Caco-2 (cell line): ENCODE results near the gene PFKP. TPM values are rescaled to one million over a fixed set of nuclear protein-coding genes. Genes with fewer than 3 reads are reported as not detected.

Source experiments
- BruUV-seq: library from RNA; stranded (reverse); fragments of 400-500 nt; replicated peaks from 2 replicates; lab custom pipeline; 2021; lab: Mats Ljungman, UMichigan
- CTCF ChIA-PET: fragments of 300-600 bp; sonication (Branson Sonifier 250); formaldehyde crosslinking; loops from one replicate; lab custom pipeline; 2022; ENCODE audit warnings: antibody characterized with exemption; lab: Charles Lee
- POLR2A ChIA-PET: fragments of 300-600 bp; sonication (Branson Sonifier 250); formaldehyde crosslinking; loops from one replicate; lab custom pipeline; 2022; ENCODE audit warnings: antibody characterized with exemption; lab: Charles Lee
- DNase-seq, 2 experiments: peaks; one replicate each; pipeline versions ENCODE4 v3.0.0 to v3.0.0-alpha.2; 2020 to 2022
- H3K27me3 ChIP-seq: replicated peaks from 2 replicates; pipeline ENCODE4 v1.6.0; 2011; ENCODE audit warnings: low read length; ENCODE audit not compliant: control insufficient read depth, insufficient read depth
- H3K36me3 ChIP-seq: 2 replicates; pipeline ENCODE4 v1.5.1; 2011; ENCODE audit warnings: low read length; ENCODE audit not compliant: control insufficient read depth, insufficient read depth
- H3K4me1 ChIP-seq: fragments of 250-450 bp; sonication (Bioruptor Pico); 2 replicates; pipeline ENCODE4 v1.5.1; 2020; ENCODE audit warnings: mild to moderate bottlenecking
- H3K4me3 ChIP-seq: 2 replicates; pipeline ENCODE4 v1.5.1; 2011; ENCODE audit warnings: low read depth, mild to moderate bottlenecking, control low read depth, low read length
- H3K9me3 ChIP-seq: fragments of 250-450 bp; sonication (Bioruptor Pico); 2 replicates; pipeline ENCODE4 v1.5.1; 2020; ENCODE audit warnings: mild to moderate bottlenecking, moderate library complexity
- H3K27ac Mint-ChIP-seq: one replicate; pipeline ENCODE4 v1.8.0; 2022; ENCODE audit warnings: mixed read lengths; ENCODE audit not compliant: unreplicated experiment
- H3K27me3 Mint-ChIP-seq: one replicate; pipeline ENCODE4 v1.8.0; 2022; ENCODE audit warnings: mixed read lengths; ENCODE audit not compliant: insufficient read depth, unreplicated experiment
- H3K36me3 Mint-ChIP-seq: one replicate; pipeline ENCODE4 v1.8.0; 2022; ENCODE audit warnings: mild to moderate bottlenecking, mixed read lengths; ENCODE audit not compliant: insufficient read depth, unreplicated experiment
- H3K4me1 Mint-ChIP-seq: one replicate; pipeline ENCODE4 v1.8.0; 2022; ENCODE audit warnings: low read depth, mixed read lengths; ENCODE audit not compliant: unreplicated experiment
- H3K4me3 Mint-ChIP-seq: one replicate; pipeline ENCODE4 v1.8.0; 2022; ENCODE audit warnings: mild to moderate bottlenecking, moderate library complexity, mixed read lengths; ENCODE audit not compliant: unreplicated experiment
- H3K9me3 Mint-ChIP-seq: one replicate; pipeline ENCODE4 v1.8.0; 2022; ENCODE audit warnings: mixed read lengths; ENCODE audit not compliant: unreplicated experiment
- intact Hi-C: fragments of 100-400 bp; cut with micrococcal nuclease; formaldehyde crosslinking; loops from one replicate; pipeline ENCODE4 v1.10.0; 2022; ENCODE audit not compliant: unreplicated experiment
- total RNA-seq: library from RNA; stranded (reverse); gene quantifications from 2 replicates; pipeline ENCODE4 v1.2.3, GENCODE V29; 2022
- TF ChIP-seq, protein P1 (sequence below), 2 experiments: fragments of 200-600 bp in 1 of 2; IDR thresholded peaks; 1 replicate in 1 of 2; 2 replicates in 1 of 2; pipeline versions ENCODE4 v1.5.1 to v1.8.0; 2011 to 2022; ENCODE audit warnings: antibody characterized with exemption in 1 of 2, control low read depth in 1 of 2, inconsistent platforms in 1 of 2, low read depth in 1 of 2, low read length in 1 of 2, mild to moderate bottlenecking in 1 of 2, moderate library complexity in 1 of 2; ENCODE audit not compliant: insufficient read depth in 1 of 2, severe bottlenecking in 1 of 2, unreplicated experiment in 1 of 2

Gene PFKP
- total RNA-seq, 1 experiment from 2014 or later, result 218 TPM

DNA sequence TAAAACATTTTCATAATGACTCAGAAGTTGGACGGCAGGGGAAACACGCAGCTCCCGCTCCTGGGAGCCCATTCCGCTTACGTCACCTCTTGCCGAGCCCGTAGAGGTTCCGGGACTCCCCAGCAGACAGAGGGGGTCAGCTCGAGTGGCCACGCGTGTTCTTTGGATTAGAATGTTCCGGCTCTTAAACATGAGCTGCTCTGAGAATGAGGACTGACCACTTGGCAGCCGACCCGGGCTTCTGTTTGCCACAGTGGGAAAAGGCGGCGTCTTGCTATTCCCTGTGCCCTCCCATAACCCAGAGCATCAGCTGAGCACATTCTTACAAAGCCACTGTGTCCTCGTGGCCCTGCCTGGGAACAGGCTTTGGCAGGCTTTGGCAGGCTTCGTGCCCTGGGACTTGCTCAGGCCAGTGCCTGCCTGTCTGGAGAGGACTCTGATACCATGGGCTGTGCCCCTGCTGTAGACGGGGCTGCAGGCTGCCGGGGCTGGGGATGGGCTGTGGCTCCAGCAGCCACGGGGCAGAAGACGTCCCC is 40.1 kb downstream of the PFKP start:
- ChIA-PET POLR2A (no interaction called here), CTCF (no interaction called here)
- H3K36me3 Mint-ChIP-seq, result peaks cover 88% of the 10 kb centered on the region
- H3K27me3 Mint-ChIP-seq, result no peaks in the 10 kb centered on the region
- TF ChIP-seq, protein P1, sequence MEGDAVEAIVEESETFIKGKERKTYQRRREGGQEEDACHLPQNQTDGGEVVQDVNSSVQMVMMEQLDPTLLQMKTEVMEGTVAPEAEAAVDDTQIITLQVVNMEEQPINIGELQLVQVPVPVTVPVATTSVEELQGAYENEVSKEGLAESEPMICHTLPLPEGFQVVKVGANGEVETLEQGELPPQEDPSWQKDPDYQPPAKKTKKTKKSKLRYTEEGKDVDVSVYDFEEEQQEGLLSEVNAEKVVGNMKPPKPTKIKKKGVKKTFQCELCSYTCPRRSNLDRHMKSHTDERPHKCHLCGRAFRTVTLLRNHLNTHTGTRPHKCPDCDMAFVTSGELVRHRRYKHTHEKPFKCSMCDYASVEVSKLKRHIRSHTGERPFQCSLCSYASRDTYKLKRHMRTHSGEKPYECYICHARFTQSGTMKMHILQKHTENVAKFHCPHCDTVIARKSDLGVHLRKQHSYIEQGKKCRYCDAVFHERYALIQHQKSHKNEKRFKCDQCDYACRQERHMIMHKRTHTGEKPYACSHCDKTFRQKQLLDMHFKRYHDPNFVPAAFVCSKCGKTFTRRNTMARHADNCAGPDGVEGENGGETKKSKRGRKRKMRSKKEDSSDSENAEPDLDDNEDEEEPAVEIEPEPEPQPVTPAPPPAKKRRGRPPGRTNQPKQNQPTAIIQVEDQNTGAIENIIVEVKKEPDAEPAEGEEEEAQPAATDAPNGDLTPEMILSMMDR (IDR thresholded peaks at IDR 0.05; ENCODE audit: insufficient read depth in 1 of 2, low read depth in 1 of 2, low read length in 1 of 2, severe bottlenecking in 1 of 2, unreplicated experiment in 1 of 2), result no peak
- H3K9me3 ChIP-seq, result no peaks in the 10 kb centered on the region
- no peaks in the 10 kb centered on the region for H3K4me1 ChIP-seq
- H3K27ac Mint-ChIP-seq, result no peak overlapping the region
- H3K36me3 ChIP-seq, result peaks cover 13% of the 10 kb centered on the region
- H3K27me3 ChIP-seq, result no peaks in the 10 kb centered on the region
- BruUV-seq, result no TSS peak
- no peak overlapping the region for H3K4me3 Mint-ChIP-seq
- no peak for DNase-seq
- H3K4me1 Mint-ChIP-seq, result no peaks in the 10 kb centered on the region
- no peak overlapping the region for H3K4me3 ChIP-seq
- intact Hi-C loops, result no loop called here
- H3K9me3 Mint-ChIP-seq, result no peaks in the 10 kb centered on the region

DNA sequence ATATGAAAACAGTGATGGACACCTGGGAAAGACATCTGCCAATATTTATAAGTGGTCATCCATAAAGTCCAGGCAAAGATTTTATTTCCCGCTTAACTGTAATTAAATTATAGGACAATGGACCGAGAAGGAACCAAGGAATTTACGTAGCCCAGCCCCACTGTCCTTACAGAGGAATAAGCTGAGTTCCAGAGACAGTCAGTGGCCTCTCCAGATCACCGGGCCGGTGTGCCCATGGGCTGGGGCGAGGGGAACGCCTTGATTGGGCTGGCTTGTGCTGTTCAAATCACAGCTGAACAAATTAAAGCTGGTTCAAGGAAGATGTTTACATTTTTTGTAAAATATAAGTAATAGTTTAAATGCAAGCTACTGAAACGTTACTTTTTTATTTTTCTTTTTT is 40.7 kb downstream of the PFKP start:
- H3K4me1 ChIP-seq, result no peaks in the 10 kb centered on the region
- H3K9me3 ChIP-seq, result no peaks in the 10 kb centered on the region
- Mint-ChIP-seq H3K4me3 (no peak overlapping the region), H3K9me3 (no peaks in the 10 kb centered on the region), H3K27ac (no peak overlapping the region), H3K27me3 (no peaks in the 10 kb centered on the region), H3K36me3 (peaks cover 88% of the 10 kb centered on the region), H3K4me1 (no peaks in the 10 kb centered on the region)
- peaks cover 13% of the 10 kb centered on the region for H3K36me3 ChIP-seq
- ChIA-PET POLR2A (no interaction called here), CTCF (no interaction called here)
- DNase-seq, result no peak
- intact Hi-C loops, result no loop called here
- BruUV-seq, result no TSS peak
- H3K4me3 ChIP-seq, result no peak overlapping the region
- TF ChIP-seq, protein P1 (IDR thresholded peaks at IDR 0.05; ENCODE audit: insufficient read depth in 1 of 2, low read depth in 1 of 2, low read length in 1 of 2, severe bottlenecking in 1 of 2, unreplicated experiment in 1 of 2), result no peak
- H3K27me3 ChIP-seq, result no peaks in the 10 kb centered on the region

DNA sequence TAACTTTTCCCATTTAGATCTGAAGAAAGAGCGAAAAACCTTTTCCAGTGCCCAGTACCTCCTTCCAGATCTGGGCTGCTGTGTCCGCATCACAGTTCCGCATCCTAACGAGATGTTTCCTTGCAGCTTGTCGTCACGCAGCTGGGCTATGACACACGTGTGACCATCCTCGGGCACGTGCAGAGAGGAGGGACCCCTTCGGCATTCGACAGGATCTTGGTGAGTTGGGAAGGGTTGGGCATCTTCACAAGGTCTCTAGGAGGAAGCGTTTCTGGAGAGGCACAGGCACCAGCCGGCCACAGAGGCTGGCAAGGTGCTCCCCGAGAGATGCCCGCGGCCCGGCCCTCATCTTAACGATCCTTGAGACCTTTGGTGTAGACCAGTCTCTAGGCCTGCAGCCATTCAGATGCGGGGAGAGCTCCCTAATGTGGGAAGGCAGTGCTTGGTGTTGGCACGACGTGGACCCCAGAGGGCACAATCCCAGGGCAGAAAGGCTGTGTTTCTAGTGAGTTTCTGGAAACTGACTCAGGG is 41.3 kb downstream of the PFKP start:
- H3K27ac Mint-ChIP-seq, result no peak overlapping the region
- POLR2A ChIA-PET, result no interaction called here

More for the DNA sequence above, 41.3 kb downstream of the PFKP start:
- DNase-seq, result no peak
- Histone ChIP-seq H3K4me3 (no peak overlapping the region), H3K4me1 (no peaks in the 10 kb centered on the region), H3K9me3 (no peaks in the 10 kb centered on the region), H3K36me3 (peaks cover 16% of the 10 kb centered on the region), H3K27me3 (no peaks in the 10 kb centered on the region)
- Mint-ChIP-seq H3K27me3 (no peaks in the 10 kb centered on the region), H3K4me1 (no peaks in the 10 kb centered on the region), H3K36me3 (peaks cover 88% of the 10 kb centered on the region), H3K4me3 (no peak overlapping the region), H3K9me3 (no peaks in the 10 kb centered on the region)
- CTCF ChIA-PET, result no interaction called here
- TF ChIP-seq, protein P1 (IDR thresholded peaks at IDR 0.05; ENCODE audit: insufficient read depth in 1 of 2, low read depth in 1 of 2, low read length in 1 of 2, severe bottlenecking in 1 of 2, unreplicated experiment in 1 of 2), result no peak
- no TSS peak for BruUV-seq
- intact Hi-C loops, result no loop called here
